Left renal pelvis (tissue), 4 donors: ENCODE measurements around the gene HNRNPLL. TPM values are rescaled to one million over a fixed set of nuclear protein-coding genes. Genes with fewer than 3 reads are reported as not detected.

Experiments
- polyA plus RNA-seq, 4 donors: library from polyadenylated mRNA; unstranded; fragments of 120-200 nt; gene quantifications; one replicate each; pipeline ENCODE4 v1.2.1, GENCODE V29; 2013; ENCODE audit not compliant: insufficient read length in 4 of 4

HNRNPLL gene
- polyA plus RNA-seq, 4 donors, result 68.6 to 82.0 (median 78.3) TPM

Other genes starting within 250 kb of the HNRNPLL start
- 10 to 100 TPM; 44.9 to 68.7 (median 64.8) TPM for gene ATL2, start 225.7 kb downstream of the HNRNPLL start, polyA plus RNA-seq
- 10 to 100 TPM; 21.1 to 62.7 (median 54.6) TPM for gene GALM, start 63.2 kb upstream of the HNRNPLL start, polyA plus RNA-seq
- 100 to 1,000 TPM; 235 to 287 (median 243) TPM for gene SRSF7, start 148.4 kb upstream of the HNRNPLL start, polyA plus RNA-seq
- 10 to 100 TPM; 18.9 to 22.5 (median 20.5) TPM for gene GEMIN6, start 175.3 kb upstream of the HNRNPLL start, polyA plus RNA-seq